MM.1S (cell line): Measurements from ENCODE around the gene GOT2.

Source experiments
- DNase-seq: peaks from one replicate; pipeline ENCODE4 v3.0.0-alpha.2; 2015
- H2AFZ ChIP-seq: fragments of 300-600 bp; sonication (generic); 2 replicates; pipeline ENCODE4 v1.6.0; 2016; ENCODE audit warnings: antibody characterized with exemption, low read length
- H3F3A ChIP-seq: fragments of 300-600 bp; sonication (generic); 2 replicates; pipeline ENCODE4 v1.6.1; 2016; ENCODE audit warnings: mild to moderate bottlenecking, antibody characterized with exemption, low read length, moderate library complexity, mixed read lengths; ENCODE audit not compliant: insufficient read depth
- H3K27ac ChIP-seq: fragments of 300-600 bp; sonication (generic); 2 replicates; pipeline ENCODE4 v1.5.1; 2016; ENCODE audit warnings: mild to moderate bottlenecking, low read length
- H3K27me3 ChIP-seq: fragments of 300-600 bp; sonication (generic); replicated peaks from 2 replicates; pipeline ENCODE4 v1.6.0; 2016; ENCODE audit warnings: low read length; ENCODE audit not compliant: insufficient read depth
- H3K36me3 ChIP-seq: fragments of 300-600 bp; sonication (generic); replicated peaks from 2 replicates; pipeline ENCODE4 v1.6.1; 2016; ENCODE audit warnings: mild to moderate bottlenecking, low read length, mixed read lengths; ENCODE audit not compliant: insufficient read depth
- H3K4me1 ChIP-seq: fragments of 300-600 bp; sonication (generic); 2 replicates; pipeline ENCODE4 v1.6.1; 2016; ENCODE audit warnings: low read length, mixed read lengths
- H3K4me2 ChIP-seq: fragments of 300-600 bp; sonication (generic); 2 replicates; pipeline ENCODE4 v1.6.0; 2016; ENCODE audit warnings: low read depth, low read length
- H3K4me3 ChIP-seq: fragments of 300-600 bp; sonication (generic); 2 replicates; pipeline ENCODE4 v1.5.1; 2016; ENCODE audit warnings: low read length, mixed read lengths
- H3K79me2 ChIP-seq: fragments of 300-600 bp; sonication (generic); 2 replicates; pipeline ENCODE4 v1.6.1; 2016; ENCODE audit warnings: mixed run types, low read length, mixed read lengths
- H3K9ac ChIP-seq: fragments of 300-600 bp; sonication (generic); 2 replicates; pipeline ENCODE4 v1.6.1; 2016; ENCODE audit warnings: low read length, mixed read lengths
- H3K9me2 ChIP-seq: fragments of 300-600 bp; sonication (generic); replicated peaks from 2 replicates; pipeline ENCODE4 v1.6.1; 2016; ENCODE audit warnings: mild to moderate bottlenecking, low read length, mixed read lengths; ENCODE audit not compliant: insufficient read depth
- H3K9me3 ChIP-seq: fragments of 300-600 bp; sonication (generic); replicated peaks from 2 replicates; pipeline ENCODE4 v1.6.1; 2016; ENCODE audit warnings: mild to moderate bottlenecking, low read length, mixed read lengths; ENCODE audit not compliant: insufficient read depth
- H4K20me1 ChIP-seq: fragments of 300-600 bp; sonication (generic); 2 replicates; pipeline ENCODE4 v1.6.1; 2016; ENCODE audit warnings: mild to moderate bottlenecking, low read length, moderate library complexity, mixed read lengths; ENCODE audit not compliant: insufficient read depth
- CTCF ChIP-seq: fragments of 300-600 bp; sonication (generic); IDR thresholded peaks from 2 replicates; pipeline ENCODE4 v1.5.1; 2016; ENCODE audit warnings: antibody characterized with exemption, low read length, mixed read lengths
- EZH2 ChIP-seq: fragments of 300-600 bp; sonication (generic); optimal IDR thresholded peaks from 2 replicates; pipeline ENCODE3; 2017; ENCODE audit warnings: low read depth, mild to moderate bottlenecking, antibody characterized with exemption, low read length, mixed read lengths
- EZH2phosphoT487 ChIP-seq: fragments of 300-600 bp; sonication (generic); IDR thresholded peaks from 2 replicates; pipeline ENCODE4 v1.6.1; 2018; ENCODE audit warnings: antibody characterized with exemption, low read length

Gene GOT2

GRCh38 chr16:58678716-58679115 is 55.4 kb downstream of the GOT2 start:
- H4K20me1 ChIP-seq, result no peaks in the 10 kb centered on the region
- no peaks in the 10 kb centered on the region for H3K36me3 ChIP-seq
- no peaks in the 10 kb centered on the region for H3K27me3 ChIP-seq
- peaks cover 1% of the 10 kb centered on the region for H3K79me2 ChIP-seq
- H3K4me2 ChIP-seq, result no peak overlapping the region
- H3K9me3 ChIP-seq, result no peaks in the 10 kb centered on the region
- no peak overlapping the region for H3K9ac ChIP-seq
- no peak overlapping the region for H3K4me3 ChIP-seq
- no peak for DNase-seq
- no peaks in the 10 kb centered on the region for H3F3A ChIP-seq
- H2AFZ ChIP-seq, result no peak overlapping the region
- no peak overlapping the region for H3K27ac ChIP-seq
- peaks cover 5% of the 10 kb centered on the region; the same call in 1 of the 2 replicates for H3K4me1 ChIP-seq
- TF ChIP-seq CTCF (no peak), EZH2phosphoT487 (no peak), EZH2 (no peak)
- no peaks in the 10 kb centered on the region for H3K9me2 ChIP-seq

- H3K36me3 ChIP-seq, result no peaks in the 10 kb centered on the region
- TF ChIP-seq CTCF (no peak), EZH2 (no peak), EZH2phosphoT487 (no peak)
- DNase-seq, result no peak
- no peak overlapping the region for H3K4me2 ChIP-seq
- 0 out of 2 replicates have a peak, but pooled peaks cover under 1% of the 10 kb centered on the region for H3K4me1 ChIP-seq
- no peak overlapping the region for H3K4me3 ChIP-seq
- no peaks in the 10 kb centered on the region for H3K9me2 ChIP-seq
- no peaks in the 10 kb centered on the region for H3F3A ChIP-seq
- H4K20me1 ChIP-seq, result no peaks in the 10 kb centered on the region
- H2AFZ ChIP-seq, result no peak overlapping the region
- no peaks in the 10 kb centered on the region for H3K27me3 ChIP-seq
- no peaks in the 10 kb centered on the region for H3K9me3 ChIP-seq
- H3K27ac ChIP-seq, result no peak overlapping the region
- H3K79me2 ChIP-seq, result no peaks in the 10 kb centered on the region
- no peak overlapping the region for H3K9ac ChIP-seq
Observed at GRCh38 chr16:58678269-58678668, 55.8 kb downstream of the GOT2 start.

GRCh38 chr16:58670946-58671583 is 63.1 kb downstream of the GOT2 start:
- DNase-seq, result no peak
- H4K20me1 ChIP-seq, result no peaks in the 10 kb centered on the region
- H3F3A ChIP-seq, result no peaks in the 10 kb centered on the region
- no peaks in the 10 kb centered on the region for H3K9me2 ChIP-seq
- no peaks in the 10 kb centered on the region for H3K27me3 ChIP-seq
- H3K4me1 ChIP-seq, result no peaks in the 10 kb centered on the region
- no peak overlapping the region for H2AFZ ChIP-seq
- H3K9me3 ChIP-seq, result no peaks in the 10 kb centered on the region
- TF ChIP-seq EZH2, result no peak
- TF ChIP-seq EZH2phosphoT487, result no peak
- TF ChIP-seq CTCF, result no peak
- H3K4me3 ChIP-seq, result no peak overlapping the region
- H3K79me2 ChIP-seq, result no peaks in the 10 kb centered on the region
- no peaks in the 10 kb centered on the region for H3K36me3 ChIP-seq
- no peak overlapping the region for H3K27ac ChIP-seq
- H3K4me2 ChIP-seq, result no peak overlapping the region
- H3K9ac ChIP-seq, result no peak overlapping the region
